GM19395 (cell line): ENCODE results near the gene HHIP.

Source experiments
- ATAC-seq: cut with Tn5 transposase; IDR thresholded peaks from one replicate; pipeline ENCODE4 v1.9.1; 2021; ENCODE audit warnings: mild to moderate bottlenecking, moderate library complexity; ENCODE audit not compliant: unreplicated experiment

Gene HHIP

GRCh38 chr4:144645631-144646522, at the start of gene HHIP:
TSS of gene HHIP (plus strand) at chr4:144646156. CDS start at chr4:144646676, 520 bp downstream.
- ATAC-seq, result peak; percentile 56

- ATAC-seq, result no peak
Observed at GRCh38 chr4:144597171-144597570, 48.8 kb upstream of the HHIP start.

- no peak for ATAC-seq
Observed at GRCh38 chr4:144599621-144600020, 46.3 kb upstream of the HHIP start.

GRCh38 chr4:144611850-144612249, 34.1 kb upstream of the HHIP start:
- no peak for ATAC-seq

GRCh38 chr4:144614850-144615585, 30.9 kb upstream of the HHIP start:
- ATAC-seq, result no peak

GRCh38 chr4:144621681-144622080, 24.3 kb upstream of the HHIP start:
- ATAC-seq, result no peak

GRCh38 chr4:144627663-144628076, 18.3 kb upstream of the HHIP start:
- ATAC-seq, result no peak

- no peak for ATAC-seq
Observed at GRCh38 chr4:144633215-144633614, 12.7 kb upstream of the HHIP start.

GRCh38 chr4:144634978-144635747, 10.8 kb upstream of the HHIP start:
- ATAC-seq, result peak; percentile 100

- no peak for ATAC-seq
Observed at GRCh38 chr4:144644368-144645101, 1.4 kb upstream of the HHIP start.

- ATAC-seq, result no peak
Observed at GRCh38 chr4:144645102-144645630, 790 bp upstream of the HHIP start.

GRCh38 chr4:144646523-144647094, 653 bp downstream of the HHIP start:
- ATAC-seq, result peak; percentile 37

- peak; percentile 44 for ATAC-seq
Observed at GRCh38 chr4:144647095-144647561, 1.2 kb downstream of the HHIP start.

GRCh38 chr4:144647590-144647989, 1.6 kb downstream of the HHIP start:
- ATAC-seq, result no peak

- ATAC-seq, result no peak
Observed at GRCh38 chr4:144648042-144648441, 2.1 kb downstream of the HHIP start.

- no peak for ATAC-seq
Observed at GRCh38 chr4:144649646-144650045, 3.7 kb downstream of the HHIP start.

GRCh38 chr4:144650311-144651005, 4.5 kb downstream of the HHIP start:
- ATAC-seq, result no peak

- no peak for ATAC-seq
Observed at GRCh38 chr4:144653781-144654545, 8.0 kb downstream of the HHIP start.
